SHP77 treated with DMSO at 0.1 percent for 48 hours (cell line): ENCODE data around the gene GRIA1.

Experiments used
- DNase-seq: peaks from one replicate; lab custom pipeline; 2025; lab: John Stamatoyannopoulos, UW

Gene GRIA1

GRCh38 chr5:153498516-153498915 lies 8.0 kb downstream of the GRIA1 start:
- no peak for DNase-seq

GRCh38 chr5:153500178-153500577 lies 9.7 kb downstream of the GRIA1 start:
- no peak for DNase-seq

GRCh38 chr5:153504726-153505125 lies 14.3 kb downstream of the GRIA1 start:
- DNase-seq: peak; percentile 35

- DNase-seq: no peak
Measured at GRCh38 chr5:153508700-153509099, 18.2 kb downstream of the GRIA1 start.

GRCh38 chr5:153511622-153512021 lies 21.2 kb downstream of the GRIA1 start:
- no peak for DNase-seq

- no peak for DNase-seq
Measured at GRCh38 chr5:153513156-153513555, 22.7 kb downstream of the GRIA1 start.

GRCh38 chr5:153515301-153515700 lies 24.8 kb downstream of the GRIA1 start:
- DNase-seq: no peak

- no peak for DNase-seq
Measured at GRCh38 chr5:153516504-153517240, 26.2 kb downstream of the GRIA1 start.

- DNase-seq: no peak
Measured at GRCh38 chr5:153517241-153517611, 26.8 kb downstream of the GRIA1 start.

GRCh38 chr5:153520137-153520536 lies 29.7 kb downstream of the GRIA1 start:
- no peak for DNase-seq

- no peak for DNase-seq
Measured at GRCh38 chr5:153520952-153521351, 30.5 kb downstream of the GRIA1 start.

GRCh38 chr5:153523211-153523610 lies 32.7 kb downstream of the GRIA1 start:
- DNase-seq: no peak

- DNase-seq: no peak
Measured at GRCh38 chr5:153523831-153524230, 33.4 kb downstream of the GRIA1 start.

- DNase-seq: no peak
Measured at GRCh38 chr5:153525536-153525935, 35.1 kb downstream of the GRIA1 start.

- no peak for DNase-seq
Measured at GRCh38 chr5:153530357-153531143, 40.1 kb downstream of the GRIA1 start.

- DNase-seq: no peak
Measured at GRCh38 chr5:153533546-153533945, 43.1 kb downstream of the GRIA1 start.

GRCh38 chr5:153534102-153534501 lies 43.6 kb downstream of the GRIA1 start:
- no peak for DNase-seq

- DNase-seq: no peak
Measured at GRCh38 chr5:153537207-153537606, 46.7 kb downstream of the GRIA1 start.

- no peak for DNase-seq
Measured at GRCh38 chr5:153539983-153540382, 49.5 kb downstream of the GRIA1 start.

- DNase-seq: no peak
Measured at GRCh38 chr5:153542536-153542935, 52.1 kb downstream of the GRIA1 start.

GRCh38 chr5:153543288-153543687 lies 52.8 kb downstream of the GRIA1 start:
- DNase-seq: no peak

GRCh38 chr5:153543959-153544470 lies 53.5 kb downstream of the GRIA1 start:
- no peak for DNase-seq

GRCh38 chr5:153544706-153545105 lies 54.2 kb downstream of the GRIA1 start:
- no peak for DNase-seq
